Transverse colon (tissue), 4 donors: Measurements from ENCODE around the gene ZNF362.

Experiments used
- POLR2A ChIP-seq: fragments of 450-650 bp; IDR thresholded peaks from one replicate; pipeline ENCODE4 v1.6.1; 2016; ENCODE audit warnings: antibody characterized with exemption, mild to moderate bottlenecking, moderate library complexity
- POLR2AphosphoS5 ChIP-seq, 3 donors: sonication (generic); formaldehyde crosslinking; IDR thresholded peaks; one replicate each; pipeline ENCODE4 v1.6.1; 2016; ENCODE audit warnings: antibody characterized with exemption in 3 of 3
- TF ChIP-seq, protein P1 (sequence below), 5 experiments: fragments of 200-600 bp in 3 of 5; fragments of 450-650 bp in 2 of 5; sonication (generic) in 3 of 5; IDR thresholded peaks; 1 replicate in 2 of 5; 2 replicates in 3 of 5; pipeline ENCODE4 v1.5.1; 2016 to 2017; ENCODE audit warnings: antibody characterized with exemption in 5 of 5, inconsistent platforms in 3 of 5, mild to moderate bottlenecking in 2 of 5, moderate library complexity in 1 of 5

DNA sequence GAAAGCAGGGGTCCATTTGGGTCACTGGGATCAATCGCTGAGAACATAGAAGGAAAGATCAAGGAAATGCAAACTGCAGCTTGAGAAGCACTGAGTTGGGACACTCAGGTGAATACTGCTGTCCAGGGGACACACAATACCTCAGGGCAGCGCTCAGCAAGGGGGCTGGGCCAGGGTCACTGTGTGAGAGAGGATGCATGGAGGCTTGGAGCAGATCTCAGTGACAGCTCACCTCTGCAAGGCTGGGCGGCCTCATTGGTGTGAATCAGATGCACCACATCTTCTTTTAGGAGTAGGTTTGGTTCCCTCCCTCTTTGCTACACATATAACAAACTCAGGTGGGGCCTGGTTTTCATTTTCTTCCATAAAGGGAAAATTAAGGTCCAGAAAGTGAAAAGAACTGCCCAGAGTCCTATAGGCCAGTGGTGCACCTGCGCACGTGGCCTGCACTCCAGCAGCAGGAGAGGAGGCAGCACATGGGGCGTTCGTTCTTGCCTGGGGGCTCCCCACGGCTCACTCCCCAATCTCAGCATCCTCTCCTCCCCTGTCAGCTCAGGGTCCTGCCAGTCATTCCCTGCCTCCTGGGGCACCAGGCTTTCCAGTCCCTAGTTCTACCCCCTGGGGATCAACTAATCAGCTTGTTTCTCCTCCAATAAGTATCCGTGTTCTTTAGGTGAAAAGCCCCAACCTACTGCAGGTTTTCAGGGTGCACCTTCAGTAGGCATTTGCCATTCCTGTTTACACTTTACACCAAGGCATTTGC lies 63.1 kb downstream of the ZNF362 start:
- TF ChIP-seq, protein P1, sequence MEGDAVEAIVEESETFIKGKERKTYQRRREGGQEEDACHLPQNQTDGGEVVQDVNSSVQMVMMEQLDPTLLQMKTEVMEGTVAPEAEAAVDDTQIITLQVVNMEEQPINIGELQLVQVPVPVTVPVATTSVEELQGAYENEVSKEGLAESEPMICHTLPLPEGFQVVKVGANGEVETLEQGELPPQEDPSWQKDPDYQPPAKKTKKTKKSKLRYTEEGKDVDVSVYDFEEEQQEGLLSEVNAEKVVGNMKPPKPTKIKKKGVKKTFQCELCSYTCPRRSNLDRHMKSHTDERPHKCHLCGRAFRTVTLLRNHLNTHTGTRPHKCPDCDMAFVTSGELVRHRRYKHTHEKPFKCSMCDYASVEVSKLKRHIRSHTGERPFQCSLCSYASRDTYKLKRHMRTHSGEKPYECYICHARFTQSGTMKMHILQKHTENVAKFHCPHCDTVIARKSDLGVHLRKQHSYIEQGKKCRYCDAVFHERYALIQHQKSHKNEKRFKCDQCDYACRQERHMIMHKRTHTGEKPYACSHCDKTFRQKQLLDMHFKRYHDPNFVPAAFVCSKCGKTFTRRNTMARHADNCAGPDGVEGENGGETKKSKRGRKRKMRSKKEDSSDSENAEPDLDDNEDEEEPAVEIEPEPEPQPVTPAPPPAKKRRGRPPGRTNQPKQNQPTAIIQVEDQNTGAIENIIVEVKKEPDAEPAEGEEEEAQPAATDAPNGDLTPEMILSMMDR (IDR thresholded peaks at IDR 0.05), result no peak
- TF ChIP-seq POLR2A, result no peak
- no peak for TF ChIP-seq POLR2AphosphoS5 (IDR thresholded peaks at IDR 0.05)
